ENCODE results near the gene DLX5.
"Not testable (repeated sequence)": the region's sequence is repeated elsewhere in the genome, so short reads cannot be mapped to it uniquely, and the experiment has no call there.

DLX5 gene

DNA sequence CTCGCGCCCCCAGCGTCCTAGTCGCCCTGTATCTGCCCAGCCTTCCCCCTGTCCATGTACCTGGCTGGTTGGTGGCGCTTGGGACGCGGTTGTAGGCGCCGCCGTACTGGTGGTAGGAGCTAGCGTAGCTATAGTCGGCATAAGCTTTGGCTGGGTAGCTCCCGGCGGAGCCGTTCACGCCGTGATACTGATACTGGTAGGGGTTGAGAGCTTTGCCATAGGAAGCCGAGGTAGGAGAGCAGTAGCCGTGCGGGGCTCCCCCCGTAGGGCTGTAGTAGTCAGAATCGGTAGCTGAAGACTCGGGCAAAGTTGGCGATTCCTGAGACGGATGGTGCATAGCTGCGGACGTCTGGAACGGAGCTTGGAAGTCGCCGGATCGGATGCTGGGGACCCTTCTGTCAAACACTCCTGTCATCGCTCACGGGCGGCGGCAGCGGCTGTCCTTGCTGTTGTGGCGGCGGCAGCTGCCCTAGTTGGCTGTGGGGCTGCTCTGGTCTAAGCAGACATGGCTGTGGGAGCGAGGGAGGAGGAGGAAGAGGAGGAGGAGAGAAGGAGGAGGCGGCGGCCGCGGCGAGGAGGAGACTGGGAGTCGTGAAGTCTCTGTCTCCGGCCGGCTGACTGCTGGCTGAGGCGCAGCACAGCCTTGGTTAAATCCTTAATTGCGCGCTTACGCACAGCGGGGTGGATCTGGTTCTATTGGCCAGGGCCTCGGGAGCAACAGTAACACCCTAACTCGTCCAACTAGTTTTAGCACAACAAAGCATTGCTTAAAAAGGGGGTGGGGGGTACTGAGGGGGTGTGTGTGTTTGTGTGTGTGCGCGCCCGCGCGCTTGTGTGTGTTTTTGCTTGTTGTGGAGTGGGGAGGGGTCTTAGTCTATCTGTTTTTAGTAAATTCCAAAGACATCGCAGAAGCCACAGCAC is at the start of gene DLX5:
DLX5 (minus strand) TSS at position 623 of the 921 bp plus-strand sequence; CDS start at position 415, 208 bp downstream.
- peak; percentile 47 for DNase-seq (ENCODE audit: low spot score)

GRCh38 chr7:97072025-97072424 is 47.4 kb upstream of the DLX5 start:
- not testable (repeated sequence) for DNase-seq (ENCODE audit: low spot score)

- peak; percentile 70 for DNase-seq (ENCODE audit: low spot score)
Observed at GRCh38 chr7:97064972-97065587, 40.4 kb upstream of the DLX5 start.

DNA sequence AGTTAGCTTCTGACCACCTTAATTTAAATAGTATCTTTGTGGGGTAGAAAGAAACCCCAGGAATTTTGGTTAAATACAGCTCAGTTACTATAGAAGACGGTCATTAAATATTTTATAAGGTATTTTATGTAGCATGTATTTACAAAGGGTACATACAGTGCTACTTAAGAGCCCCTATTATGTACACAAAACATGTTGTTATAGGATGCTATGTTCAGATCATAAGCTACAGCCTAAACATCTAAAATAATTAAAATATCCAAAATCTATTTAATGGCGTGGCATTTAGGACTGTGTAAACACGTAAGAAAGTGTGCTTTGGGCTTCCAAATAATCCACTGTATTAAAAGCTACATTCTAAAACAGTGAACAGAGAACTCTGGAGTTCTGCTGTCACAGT is 39.4 kb upstream of the DLX5 start:
- DNase-seq (ENCODE audit: low spot score): no peak

DNA sequence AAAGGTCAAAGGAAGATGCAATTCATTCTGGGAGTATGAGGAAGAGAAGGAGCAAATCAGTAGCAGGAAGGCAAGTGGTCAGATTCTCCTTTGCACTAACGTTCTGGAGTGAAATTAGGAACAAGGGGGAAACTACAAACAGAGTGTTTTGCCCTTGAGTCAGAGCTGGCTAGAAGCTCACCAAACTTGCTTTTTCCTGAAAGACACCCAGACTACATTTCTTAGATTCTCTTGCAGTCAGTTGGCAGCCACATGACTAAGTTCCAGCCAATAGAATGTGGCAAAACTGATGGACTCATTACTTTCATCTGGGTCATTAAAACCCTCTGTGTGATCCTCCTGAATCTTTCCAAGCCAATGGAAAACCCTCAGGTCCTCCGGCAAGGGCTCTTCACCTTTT is 18.6 kb upstream of the DLX5 start:
- DNase-seq (ENCODE audit: low spot score): no peak

DNA sequence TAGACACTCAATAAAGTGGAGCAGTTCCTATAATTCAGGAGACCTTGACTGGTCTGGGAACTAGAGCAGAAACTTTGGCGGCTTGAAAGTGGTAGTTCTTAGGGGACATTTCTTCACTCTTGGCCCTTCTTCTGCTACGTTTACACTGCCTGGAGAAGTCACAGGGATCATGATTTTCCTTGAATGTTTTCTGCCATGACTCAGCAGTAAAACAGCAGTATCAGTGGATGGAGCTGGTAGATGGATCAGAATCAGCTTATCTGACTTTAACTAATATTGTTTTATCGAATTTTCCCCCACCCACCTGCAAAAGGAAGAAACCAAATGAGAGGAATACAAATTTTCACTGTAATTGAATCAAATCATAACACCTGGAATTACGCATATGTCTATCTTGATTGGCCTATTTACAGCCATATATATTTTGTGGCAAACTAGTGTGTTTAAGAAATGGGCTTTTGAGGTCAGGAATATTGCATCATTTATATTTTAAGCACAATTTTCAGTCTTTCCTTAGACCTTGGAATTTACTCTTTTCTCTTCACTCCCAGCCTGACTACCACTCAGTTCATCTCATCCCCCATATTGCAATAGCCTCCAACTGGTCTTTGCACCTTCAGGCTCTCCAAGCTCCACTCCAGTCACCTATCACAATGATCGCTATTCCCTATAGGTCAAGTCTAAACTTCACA is 14.9 kb upstream of the DLX5 start:
- no peak for DNase-seq (ENCODE audit: low spot score)

GRCh38 chr7:97034213-97034852 is 9.7 kb upstream of the DLX5 start:
- DNase-seq (ENCODE audit: low spot score): not testable (repeated sequence)

DNA sequence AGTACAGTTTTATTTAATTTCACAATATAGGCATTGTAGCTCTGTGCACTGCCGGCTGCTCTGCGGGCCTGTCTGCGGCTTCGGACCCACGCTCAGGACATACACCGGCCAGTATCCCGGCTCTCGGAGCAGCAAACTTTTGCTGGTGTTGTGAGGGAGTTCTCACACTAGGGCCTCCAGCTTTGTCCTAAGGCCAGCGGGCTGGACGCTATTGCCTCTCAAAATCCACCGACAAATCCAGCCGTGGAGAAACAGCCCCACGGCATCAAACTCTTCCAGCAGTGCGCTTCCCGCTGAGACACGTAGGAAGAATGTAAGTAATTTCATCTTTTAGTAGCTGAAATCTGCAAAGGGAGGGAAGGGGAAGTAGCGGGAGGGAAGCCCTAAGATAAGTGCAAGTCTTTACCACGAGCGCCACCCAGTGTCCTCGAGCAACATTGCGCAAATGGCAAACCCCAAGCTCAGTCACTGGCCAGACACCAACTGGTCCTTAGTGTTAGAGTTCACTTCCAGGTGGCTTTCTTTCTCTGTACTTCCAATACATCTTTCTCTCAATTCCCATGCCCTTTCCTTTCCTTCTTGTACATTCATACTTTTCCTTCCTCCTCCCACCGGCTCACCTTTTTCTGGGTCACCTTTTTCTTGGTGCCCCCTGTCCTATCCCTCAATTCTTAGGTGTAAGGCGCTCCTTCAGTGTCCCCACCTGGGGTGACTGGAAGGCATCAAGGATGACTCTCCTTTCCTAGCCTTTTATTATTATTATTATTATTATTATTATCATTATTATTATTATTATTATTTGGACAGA is 3.0 kb upstream of the DLX5 start:
- peak; percentile 83 for DNase-seq (ENCODE audit: low spot score)

GRCh38 chr7:97026715-97027426 is 2.2 kb upstream of the DLX5 start:
- no peak for DNase-seq (ENCODE audit: low spot score)

DNA sequence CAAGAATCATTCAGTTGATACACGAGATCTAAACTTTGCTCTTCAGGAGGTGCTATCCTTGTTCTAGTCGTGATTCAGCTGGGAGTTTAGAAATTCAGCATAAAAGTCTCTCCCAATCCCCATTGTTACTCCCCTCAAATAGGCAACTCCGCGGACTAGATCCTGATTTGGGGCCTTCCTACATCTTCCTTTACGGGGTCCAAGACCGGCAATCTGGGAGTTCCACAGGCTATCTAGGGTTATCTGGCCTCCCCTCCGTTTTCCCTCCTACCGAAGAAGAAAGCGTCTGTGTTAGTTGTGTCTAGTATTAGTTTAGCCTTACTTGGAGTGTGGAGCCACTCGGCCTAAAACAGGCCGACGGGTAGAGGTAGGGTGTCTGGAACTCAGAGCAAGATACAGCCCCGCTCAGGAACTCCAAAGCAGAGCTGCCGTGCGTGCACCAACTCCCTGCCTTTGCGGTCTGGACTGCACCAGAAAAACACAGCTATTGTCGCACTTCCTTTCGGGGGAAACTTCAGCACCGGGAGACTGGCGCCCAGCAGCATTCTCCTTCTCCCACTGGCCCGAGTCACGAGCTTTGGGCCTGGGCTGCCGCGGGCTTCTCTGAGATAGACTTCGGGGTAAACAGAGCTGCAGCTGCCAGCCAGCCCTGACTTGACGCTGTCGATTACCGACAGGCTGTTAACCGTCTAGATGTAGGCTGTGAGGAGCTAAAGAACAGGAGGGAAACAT is 1.5 kb upstream of the DLX5 start:
- no peak for DNase-seq (ENCODE audit: low spot score)

DNA sequence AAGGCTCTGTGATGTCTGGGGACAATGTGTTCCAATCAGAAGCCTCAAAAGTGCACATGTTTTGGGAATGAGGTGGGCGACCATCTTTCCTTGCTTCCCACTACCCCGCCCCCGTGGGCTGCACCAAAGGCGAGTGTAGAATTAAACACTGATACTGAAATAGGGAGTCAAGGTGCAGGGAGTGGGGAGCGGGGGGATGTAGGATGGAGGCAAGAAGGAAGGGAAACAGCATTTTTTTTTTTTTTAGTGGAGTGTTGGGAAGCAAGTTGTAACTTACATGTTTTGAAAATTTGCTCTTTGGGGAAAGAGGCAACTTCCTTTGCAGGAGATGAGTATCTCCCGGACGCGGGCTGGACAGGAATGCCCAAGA is 484 bp upstream of the DLX5 start:
- DNase-seq (ENCODE audit: low spot score): no peak

- no peak for DNase-seq (ENCODE audit: low spot score)
Observed at GRCh38 chr7:97022491-97023306, 1.9 kb downstream of the DLX5 start.

GRCh38 chr7:97021747-97022490 is 2.7 kb downstream of the DLX5 start:
- DNase-seq (ENCODE audit: low spot score): no peak

- no peak for DNase-seq (ENCODE audit: low spot score)
Observed at GRCh38 chr7:97020996-97021746, 3.5 kb downstream of the DLX5 start.

DNA sequence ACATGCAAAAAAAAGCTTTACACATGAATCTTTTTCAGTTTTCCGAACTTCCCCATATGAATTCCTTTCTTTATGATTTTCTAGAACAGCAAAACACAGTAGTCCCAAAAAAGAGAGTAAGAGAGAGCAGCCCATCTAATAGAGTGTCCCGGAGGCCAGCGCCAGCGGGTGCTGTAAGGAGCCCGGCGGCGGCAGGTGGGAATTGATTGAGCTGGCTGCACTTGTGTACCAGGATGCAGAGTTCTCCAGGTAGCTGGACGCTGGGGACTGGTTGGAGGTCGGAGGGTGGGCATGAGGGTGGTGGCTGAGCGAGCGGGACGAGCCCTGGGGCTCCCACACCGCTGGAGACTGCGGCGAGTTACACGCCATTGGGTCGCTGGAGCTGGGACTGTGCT is 4.0 kb downstream of the DLX5 start:
- DNase-seq (ENCODE audit: low spot score): no peak

DNA sequence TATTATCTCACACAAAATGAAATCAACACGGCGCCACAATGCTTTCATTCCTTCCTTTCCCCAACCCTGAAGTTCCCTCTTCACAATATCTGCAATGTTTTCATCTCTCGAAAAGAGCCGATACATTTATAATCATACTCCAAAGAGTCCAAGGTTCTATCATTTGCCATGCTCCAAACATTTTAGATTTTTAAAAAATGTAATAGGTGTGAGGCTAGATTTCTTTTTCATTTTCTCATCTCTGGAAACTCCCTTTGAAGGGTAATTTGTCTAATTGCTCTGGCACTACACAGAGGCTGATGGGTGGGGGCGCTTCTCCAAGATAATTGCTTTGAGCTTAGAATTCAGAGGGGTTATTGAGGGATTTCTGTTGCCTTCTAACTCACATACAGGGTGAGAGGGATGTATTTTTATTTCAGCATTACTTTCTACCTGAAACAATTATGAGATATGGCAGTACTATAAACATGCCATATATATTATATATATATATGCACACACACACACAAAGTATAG is 4.9 kb downstream of the DLX5 start:
- no peak for DNase-seq (ENCODE audit: low spot score)

DNA sequence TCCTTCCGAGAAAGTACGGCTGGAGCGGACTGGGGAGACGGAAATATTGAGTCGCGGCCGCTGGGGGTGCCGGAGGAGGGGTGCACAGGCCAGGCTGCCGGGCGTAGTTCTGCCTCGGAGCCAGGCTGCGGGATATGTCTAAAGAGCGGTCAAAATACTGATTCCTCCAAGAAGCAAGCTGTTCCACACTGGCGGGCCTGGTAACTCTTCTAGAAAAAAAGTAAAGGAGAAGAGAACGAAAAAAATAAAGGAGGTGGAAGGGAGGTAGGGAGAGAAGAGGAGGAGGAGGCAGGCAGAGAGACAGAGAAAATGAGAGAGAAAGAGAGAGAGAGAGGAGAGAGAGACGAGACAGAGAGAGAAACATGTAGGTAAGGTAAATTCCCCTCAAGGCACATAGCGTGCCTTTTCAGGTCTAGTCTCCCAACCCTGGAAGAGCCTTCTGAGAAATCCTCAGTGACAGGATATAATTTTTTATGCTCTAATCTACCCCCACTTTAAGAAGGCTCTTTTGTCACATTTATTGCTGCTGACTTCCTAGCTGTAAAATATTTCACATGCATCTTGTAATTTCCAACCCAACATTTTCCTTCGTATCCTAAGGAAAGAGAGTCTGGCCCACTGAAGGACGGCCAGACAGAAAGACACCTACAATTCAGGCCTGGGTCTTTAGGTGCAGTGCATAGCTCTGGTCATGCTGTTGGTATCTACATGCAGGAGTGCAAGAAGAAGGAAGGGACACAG is 5.7 kb downstream of the DLX5 start:
- DNase-seq (ENCODE audit: low spot score): no peak
